Smooth muscle cell (in vitro differentiated cells): ENCODE results near the gene OR13J1. TPM values are rescaled to one million over a fixed set of nuclear protein-coding genes. Genes with fewer than 3 reads are reported as not detected.

Experiments
- DNase-seq: peaks from one replicate; lab custom pipeline; 2025; ENCODE audit not compliant: unreplicated experiment; lab: John Stamatoyannopoulos, UW
- H2AFZ ChIP-seq: fragments of 200-600 bp; sonication (generic); 2 replicates; pipeline ENCODE4 v1.6.0; 2016; ENCODE audit warnings: antibody characterized with exemption, low read depth, mild to moderate bottlenecking
- H3F3A ChIP-seq: fragments of 200-600 bp; sonication (generic); 2 replicates; pipeline ENCODE4 v1.6.0; 2017; ENCODE audit warnings: antibody characterized with exemption, low read depth
- H3K27ac ChIP-seq: fragments of 200-600 bp; sonication (generic); 2 replicates; pipeline ENCODE4 v1.5.1; 2016; ENCODE audit warnings: low read depth, mild to moderate bottlenecking
- H3K27me3 ChIP-seq: fragments of 200-600 bp; sonication (generic); 2 replicates; pipeline ENCODE4 v1.6.1; 2016; ENCODE audit warnings: low read depth, mild to moderate bottlenecking
- H3K36me3 ChIP-seq: fragments of 200-600 bp; sonication (generic); 2 replicates; pipeline ENCODE4 v1.5.1; 2016; ENCODE audit warnings: low read depth
- H3K4me1 ChIP-seq: fragments of 200-600 bp; sonication (generic); 2 replicates; pipeline ENCODE4 v1.5.1; 2016; ENCODE audit warnings: low read depth
- H3K4me2 ChIP-seq: fragments of 200-600 bp; sonication (generic); 2 replicates; pipeline ENCODE4 v1.6.0; 2016; ENCODE audit warnings: mild to moderate bottlenecking
- H3K4me3 ChIP-seq: fragments of 200-600 bp; sonication (generic); 2 replicates; pipeline ENCODE4 v1.5.1; 2016; ENCODE audit warnings: mild to moderate bottlenecking
- H3K79me2 ChIP-seq: fragments of 200-600 bp; sonication (generic); 2 replicates; pipeline ENCODE4 v1.6.0; 2016; ENCODE audit warnings: low read depth, mild to moderate bottlenecking
- H3K9ac ChIP-seq: fragments of 200-600 bp; sonication (generic); 2 replicates; pipeline ENCODE4 v1.6.0; 2016; ENCODE audit warnings: low read depth
- H3K9me3 ChIP-seq: fragments of 200-600 bp; sonication (generic); replicated peaks from 2 replicates; pipeline ENCODE4 v1.5.1; 2016; ENCODE audit warnings: low read depth
- H4K20me1 ChIP-seq: fragments of 200-600 bp; sonication (generic); 2 replicates; pipeline ENCODE4 v1.6.0; 2016; ENCODE audit warnings: low read depth
- WGBS: methylation state at CpG from one replicate; pipeline ENCODE4 v1.1.7; 2016; ENCODE audit warnings: low lambda C conversion rate; 5-methylcytosine and 5-hydroxymethylcytosine counted together
- polyA plus RNA-seq: library from polyadenylated mRNA; unstranded; fragments of >200 nt; fragmentation: Nextera tagmentation; extraction: Ambion mirVana; gene quantifications from 2 replicates; pipeline ENCODE4 v1.2.1, GENCODE V29; 2016
- total RNA-seq: library from RNA; depleted of rRNA; stranded (reverse); fragments of >200 nt; gene quantifications from 2 replicates; pipeline ENCODE4 v1.2.3, GENCODE V29; 2014
- TF ChIP-seq, protein P1 (sequence below): fragments of 200-600 bp; sonication (generic); IDR thresholded peaks from 2 replicates; pipeline ENCODE4 v1.5.1; 2017; ENCODE audit warnings: borderline replicate concordance, mild to moderate bottlenecking, antibody characterized with exemption; ENCODE audit not compliant: insufficient read depth, poor library complexity, severe bottlenecking

Gene OR13J1
- total and polyA plus RNA-seq, 2 experiments from 2014 or later = not detected

DNA sequence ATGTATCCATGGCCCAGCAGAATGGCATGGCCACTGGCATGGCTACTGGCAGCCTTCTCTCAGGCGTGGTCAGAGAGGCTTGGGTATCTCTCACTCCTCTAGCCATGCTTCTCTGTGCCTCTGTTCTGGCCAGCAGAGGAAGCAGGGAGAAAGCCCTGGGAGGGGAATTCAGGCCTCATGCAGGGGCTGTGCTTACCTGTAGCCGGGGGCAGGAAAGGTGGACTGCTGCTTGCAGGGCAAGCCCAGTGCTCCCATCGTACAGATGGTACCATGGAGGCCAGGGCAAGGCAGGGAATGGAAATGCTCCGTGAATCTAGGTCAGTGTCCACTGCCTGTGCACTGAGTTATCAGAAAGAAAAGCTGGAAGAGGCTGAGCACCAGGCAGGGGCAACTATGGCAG is 2.7 kb downstream of the OR13J1 start:
- no peaks in the 10 kb centered on the region for H3K4me1 ChIP-seq
- no peaks in the 10 kb centered on the region for H4K20me1 ChIP-seq
- H3K27me3 ChIP-seq = peaks cover 4% of the 10 kb centered on the region
- no peak overlapping the region for H3K4me3 ChIP-seq
- no peaks in the 10 kb centered on the region for H3K36me3 ChIP-seq
- no peaks in the 10 kb centered on the region for H3F3A ChIP-seq
- no peaks in the 10 kb centered on the region for H3K79me2 ChIP-seq
- DNase-seq = no peak
- no peak overlapping the region for H3K9ac ChIP-seq
- H3K27ac ChIP-seq = no peak overlapping the region
- TF ChIP-seq, protein P1, sequence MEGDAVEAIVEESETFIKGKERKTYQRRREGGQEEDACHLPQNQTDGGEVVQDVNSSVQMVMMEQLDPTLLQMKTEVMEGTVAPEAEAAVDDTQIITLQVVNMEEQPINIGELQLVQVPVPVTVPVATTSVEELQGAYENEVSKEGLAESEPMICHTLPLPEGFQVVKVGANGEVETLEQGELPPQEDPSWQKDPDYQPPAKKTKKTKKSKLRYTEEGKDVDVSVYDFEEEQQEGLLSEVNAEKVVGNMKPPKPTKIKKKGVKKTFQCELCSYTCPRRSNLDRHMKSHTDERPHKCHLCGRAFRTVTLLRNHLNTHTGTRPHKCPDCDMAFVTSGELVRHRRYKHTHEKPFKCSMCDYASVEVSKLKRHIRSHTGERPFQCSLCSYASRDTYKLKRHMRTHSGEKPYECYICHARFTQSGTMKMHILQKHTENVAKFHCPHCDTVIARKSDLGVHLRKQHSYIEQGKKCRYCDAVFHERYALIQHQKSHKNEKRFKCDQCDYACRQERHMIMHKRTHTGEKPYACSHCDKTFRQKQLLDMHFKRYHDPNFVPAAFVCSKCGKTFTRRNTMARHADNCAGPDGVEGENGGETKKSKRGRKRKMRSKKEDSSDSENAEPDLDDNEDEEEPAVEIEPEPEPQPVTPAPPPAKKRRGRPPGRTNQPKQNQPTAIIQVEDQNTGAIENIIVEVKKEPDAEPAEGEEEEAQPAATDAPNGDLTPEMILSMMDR = no peak
- WGBS = 88% methylated on average over 4 of the region's 4 CpGs
- no peak overlapping the region for H3K4me2 ChIP-seq
- H3K9me3 ChIP-seq = no peaks in the 10 kb centered on the region
- H2AFZ ChIP-seq = no peak overlapping the region

- no peaks in the 10 kb centered on the region for H3F3A ChIP-seq
- H3K27ac ChIP-seq = no peak overlapping the region
- no peak overlapping the region for H3K9ac ChIP-seq
- no peaks in the 10 kb centered on the region for H4K20me1 ChIP-seq
- no peak overlapping the region for H2AFZ ChIP-seq
- no peaks in the 10 kb centered on the region for H3K36me3 ChIP-seq
- WGBS = 88% methylated on average over 8 of the region's 8 CpGs
- H3K4me3 ChIP-seq = no peak overlapping the region
- no peak overlapping the region for H3K4me2 ChIP-seq
- no peaks in the 10 kb centered on the region for H3K79me2 ChIP-seq
- DNase-seq = no peak
- H3K27me3 ChIP-seq = peaks cover 15% of the 10 kb centered on the region
- H3K4me1 ChIP-seq = no peaks in the 10 kb centered on the region
- H3K9me3 ChIP-seq = no peaks in the 10 kb centered on the region
- TF ChIP-seq, protein P1 = no peak
Measured at GRCh38 chr9:35864695-35865255, 5.4 kb downstream of the OR13J1 start.

GRCh38 chr9:35863583-35863982 is 6.6 kb downstream of the OR13J1 start:
- Histone ChIP-seq H3K4me3 (no peak overlapping the region), H3F3A (no peaks in the 10 kb centered on the region), H2AFZ (no peak overlapping the region), H3K4me1 (no peaks in the 10 kb centered on the region), H3K9me3 (no peaks in the 10 kb centered on the region), H3K4me2 (no peak overlapping the region), H3K36me3 (no peaks in the 10 kb centered on the region), H3K79me2 (no peaks in the 10 kb centered on the region), H4K20me1 (no peaks in the 10 kb centered on the region), H3K27ac (no peak overlapping the region), H3K9ac (no peak overlapping the region), H3K27me3 (peaks cover 15% of the 10 kb centered on the region)
- 77% methylated on average over 8 of the region's 8 CpGs for WGBS
- no peak for DNase-seq
- TF ChIP-seq, protein P1 = no peak

DNA sequence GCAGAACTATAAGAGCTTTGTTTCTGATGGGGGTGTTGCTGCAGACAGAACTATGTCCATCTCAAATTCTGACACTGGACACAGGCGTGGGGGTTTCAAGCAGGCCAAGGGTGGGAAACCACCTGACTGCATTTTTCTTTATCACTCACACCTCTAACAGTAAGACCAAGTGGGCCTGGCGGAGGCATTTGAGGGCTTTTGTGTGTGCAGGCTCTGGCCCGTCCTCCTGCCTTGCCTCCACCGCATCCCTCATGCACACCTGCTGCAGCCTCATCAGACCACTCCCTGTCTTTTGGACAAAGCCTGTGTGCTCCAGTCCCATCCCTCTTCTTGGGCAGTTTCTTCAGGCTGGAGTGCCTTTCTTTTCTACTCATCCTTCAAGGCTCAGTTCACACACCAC is 7.9 kb downstream of the OR13J1 start:
- no peaks in the 10 kb centered on the region for H3K79me2 ChIP-seq
- no peak overlapping the region for H3K4me3 ChIP-seq
- DNase-seq = no peak
- no peak overlapping the region for H3K4me2 ChIP-seq
- H3K27me3 ChIP-seq = peaks cover 15% of the 10 kb centered on the region
- no peaks in the 10 kb centered on the region for H3K36me3 ChIP-seq
- no peak overlapping the region for H3K27ac ChIP-seq
- TF ChIP-seq, protein P1 = no peak
- H3K4me1 ChIP-seq = no peaks in the 10 kb centered on the region
- H4K20me1 ChIP-seq = no peaks in the 10 kb centered on the region
- WGBS = 90% methylated on average over 4 of the region's 4 CpGs
- H2AFZ ChIP-seq = no peak overlapping the region
- no peak overlapping the region for H3K9ac ChIP-seq
- no peaks in the 10 kb centered on the region for H3K9me3 ChIP-seq
- no peaks in the 10 kb centered on the region for H3F3A ChIP-seq
